Measurements from ENCODE around the gene LMO1. TPM values are rescaled to one million over a fixed set of nuclear protein-coding genes. Genes with fewer than 3 reads are reported as not detected.

Gene LMO1
- total RNA-seq, 2 donors from 2014 or later = not detected

DNA sequence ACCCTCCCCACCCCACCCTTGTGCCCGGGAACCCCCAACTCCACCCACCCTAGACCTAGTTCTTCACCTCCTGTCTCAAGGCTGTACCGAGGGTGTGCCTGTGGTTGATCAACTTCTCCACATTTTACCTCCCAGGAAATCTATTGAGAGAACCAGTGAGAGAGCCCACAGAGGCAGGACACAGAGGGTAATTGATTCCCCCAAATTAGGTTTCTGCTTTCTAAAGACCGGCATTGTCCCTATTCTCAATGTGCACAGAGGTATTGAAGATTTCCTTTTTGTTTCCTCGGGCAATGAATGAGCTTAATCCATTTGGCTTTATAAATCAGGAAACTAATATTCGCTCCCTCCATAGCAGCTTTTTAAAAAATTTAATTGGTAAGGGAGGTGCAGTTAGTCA, 6.0 kb upstream of the LMO1 start:
- peaks cover 7% of the 10 kb centered on the region for H3K27me3 ChIP-seq (replicated peaks; ENCODE audit: insufficient read depth)

DNA sequence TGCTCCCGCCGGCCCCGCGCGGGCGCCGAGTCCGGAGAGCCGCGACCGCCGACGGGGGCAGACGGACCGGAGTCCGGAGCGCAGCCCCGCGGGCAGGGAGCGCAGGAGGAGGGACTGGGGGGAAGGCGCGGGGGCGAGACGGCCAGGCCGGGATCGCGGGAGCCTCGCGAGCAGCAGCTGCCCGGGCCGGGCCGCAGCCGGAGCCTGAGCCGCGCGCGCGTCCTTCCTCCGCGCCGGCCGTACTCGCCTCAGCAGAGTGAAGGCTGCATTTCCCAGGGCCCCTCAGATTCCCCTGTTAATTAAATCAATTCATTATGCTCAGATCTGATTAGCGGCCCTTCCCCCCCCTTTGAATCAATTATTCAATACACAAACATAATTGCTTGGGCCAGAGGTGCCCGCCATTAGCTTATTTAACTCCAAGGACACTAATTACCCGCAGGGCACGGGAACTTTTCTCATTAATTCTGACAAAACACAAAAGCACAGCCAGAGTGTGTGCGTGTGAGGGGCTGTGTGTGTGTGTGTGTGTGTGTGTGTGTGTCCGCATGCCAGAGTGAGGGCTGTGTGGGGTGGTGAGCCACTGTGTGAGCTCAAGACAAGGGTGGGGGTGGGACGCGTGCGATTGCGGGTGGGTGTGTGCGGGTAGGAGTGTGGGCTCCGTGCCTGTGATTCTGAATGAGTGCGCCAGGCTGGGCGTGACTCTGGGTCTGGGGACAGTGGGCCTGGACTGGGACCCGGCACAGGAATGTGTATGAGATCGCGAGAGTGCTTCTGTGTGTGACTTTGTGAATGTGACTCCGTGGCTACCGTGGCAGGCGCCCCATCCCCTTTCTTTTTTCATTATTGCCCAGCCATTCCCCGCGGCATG, 5.1 kb upstream of the LMO1 start:
- no peaks in the 10 kb centered on the region for H3K36me3 ChIP-seq
- WGBS = 14% methylated on average over 54 of the region's 65 CpGs
- DNase-seq (ENCODE audit: low spot score) = no peak
- TF ChIP-seq POLR2AphosphoS5 (IDR thresholded peaks at IDR 0.05) (no peak), POLR2A (IDR thresholded peaks at IDR 0.05) (no peak)
- TF ChIP-seq, protein P1, sequence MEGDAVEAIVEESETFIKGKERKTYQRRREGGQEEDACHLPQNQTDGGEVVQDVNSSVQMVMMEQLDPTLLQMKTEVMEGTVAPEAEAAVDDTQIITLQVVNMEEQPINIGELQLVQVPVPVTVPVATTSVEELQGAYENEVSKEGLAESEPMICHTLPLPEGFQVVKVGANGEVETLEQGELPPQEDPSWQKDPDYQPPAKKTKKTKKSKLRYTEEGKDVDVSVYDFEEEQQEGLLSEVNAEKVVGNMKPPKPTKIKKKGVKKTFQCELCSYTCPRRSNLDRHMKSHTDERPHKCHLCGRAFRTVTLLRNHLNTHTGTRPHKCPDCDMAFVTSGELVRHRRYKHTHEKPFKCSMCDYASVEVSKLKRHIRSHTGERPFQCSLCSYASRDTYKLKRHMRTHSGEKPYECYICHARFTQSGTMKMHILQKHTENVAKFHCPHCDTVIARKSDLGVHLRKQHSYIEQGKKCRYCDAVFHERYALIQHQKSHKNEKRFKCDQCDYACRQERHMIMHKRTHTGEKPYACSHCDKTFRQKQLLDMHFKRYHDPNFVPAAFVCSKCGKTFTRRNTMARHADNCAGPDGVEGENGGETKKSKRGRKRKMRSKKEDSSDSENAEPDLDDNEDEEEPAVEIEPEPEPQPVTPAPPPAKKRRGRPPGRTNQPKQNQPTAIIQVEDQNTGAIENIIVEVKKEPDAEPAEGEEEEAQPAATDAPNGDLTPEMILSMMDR (IDR thresholded peaks at IDR 0.05) = no peak
- no peaks in the 10 kb centered on the region for H3K9me3 ChIP-seq
- intact Hi-C loops (cut with DNase I) = no loop called here
- peaks cover 7% of the 10 kb centered on the region for H3K27me3 ChIP-seq (replicated peaks; ENCODE audit: insufficient read depth)
- no peak overlapping the region for H3K27ac ChIP-seq
- H3K4me3 ChIP-seq = peak overlapping the region; percentile 25 to 39
- no peaks in the 10 kb centered on the region for H3K4me1 ChIP-seq (replicated peaks)

More for the DNA sequence above, 6.0 kb upstream of the LMO1 start:
- intact Hi-C loops (cut with DNase I) = no loop called here
- Histone ChIP-seq H3K9me3 (no peaks in the 10 kb centered on the region), H3K27ac (no peak overlapping the region), H3K36me3 (no peaks in the 10 kb centered on the region), H3K4me3 (no peak overlapping the region), H3K4me1 (replicated peaks) (no peaks in the 10 kb centered on the region)
- TF ChIP-seq POLR2A (IDR thresholded peaks at IDR 0.05) (no peak), POLR2AphosphoS5 (IDR thresholded peaks at IDR 0.05) (no peak)
- TF ChIP-seq, protein P1 (IDR thresholded peaks at IDR 0.05) = no peak
- no peak for DNase-seq (ENCODE audit: low spot score)
- 83% methylated on average over 5 of the region's 5 CpGs for WGBS

DNA sequence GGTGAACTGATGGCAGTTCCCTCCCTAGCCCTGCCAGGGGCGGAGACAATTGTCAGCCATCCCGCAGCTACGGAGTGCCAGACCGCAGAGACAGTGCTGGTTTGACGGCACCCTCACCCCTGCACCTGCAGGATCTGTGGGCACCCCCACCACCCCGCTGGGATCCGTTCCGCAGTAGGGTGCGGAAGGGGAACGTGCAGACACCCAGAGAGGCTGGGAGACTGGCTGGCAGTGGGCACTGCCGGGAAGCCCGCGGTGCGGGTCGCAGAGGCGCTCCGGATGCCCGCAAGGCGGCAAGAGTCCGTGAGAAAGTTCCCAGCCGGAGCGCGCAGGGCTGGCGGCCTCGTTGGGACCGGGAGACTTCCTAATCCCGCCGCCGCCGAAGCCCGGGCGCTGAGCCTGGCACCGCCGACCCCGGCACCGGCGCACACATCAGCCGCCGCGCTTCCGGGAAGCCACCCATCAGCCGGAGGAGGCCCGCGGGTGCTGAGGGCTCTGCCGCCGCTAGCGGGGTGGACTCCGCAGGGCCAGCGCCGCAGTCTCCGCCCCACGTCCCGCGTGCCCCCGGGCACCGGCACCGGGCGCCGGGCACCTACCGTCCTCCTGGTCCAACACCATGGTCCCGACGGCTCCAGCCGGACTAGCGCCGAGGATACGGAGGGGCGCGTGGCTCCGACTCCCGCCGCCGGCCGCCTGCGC, 4.3 kb upstream of the LMO1 start:
- intact Hi-C loops (cut with DNase I) = no loop called here
- H3K36me3 ChIP-seq = no peaks in the 10 kb centered on the region
- peaks cover 7% of the 10 kb centered on the region for H3K27me3 ChIP-seq (replicated peaks; ENCODE audit: insufficient read depth)
- 7% methylated on average over 29 of the region's 74 CpGs for WGBS
- H3K27ac ChIP-seq = no peak overlapping the region
- no peaks in the 10 kb centered on the region for H3K9me3 ChIP-seq
- DNase-seq (ENCODE audit: low spot score) = no peak
- H3K4me1 ChIP-seq (replicated peaks) = no peaks in the 10 kb centered on the region
- no peak for TF ChIP-seq POLR2A (IDR thresholded peaks at IDR 0.05)
- TF ChIP-seq, protein P1 (IDR thresholded peaks at IDR 0.05) = no peak
- TF ChIP-seq POLR2AphosphoS5 (IDR thresholded peaks at IDR 0.05) = no peak
- peak overlapping the region; percentile 25 to 39 for H3K4me3 ChIP-seq

DNA sequence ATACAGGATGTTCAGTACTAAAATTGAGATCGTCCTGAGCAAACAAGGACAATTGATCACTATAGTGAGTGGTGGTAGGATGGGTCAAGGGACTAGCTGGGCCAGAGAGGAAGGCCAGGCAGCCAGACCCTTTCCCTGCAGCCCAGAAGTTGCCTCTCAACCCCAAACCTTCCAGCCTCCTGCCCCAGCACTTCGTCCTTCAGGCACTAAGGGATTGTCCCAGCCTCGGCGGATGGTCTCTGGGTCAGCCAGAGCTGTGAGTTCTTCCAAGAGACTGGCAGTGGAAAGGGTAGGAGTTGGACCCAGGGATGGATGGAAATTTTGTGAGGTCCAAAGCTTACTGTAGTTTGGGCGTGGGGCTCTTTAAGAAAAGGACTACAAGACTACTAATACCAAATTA, 3.6 kb upstream of the LMO1 start:
- H3K4me3 ChIP-seq = no peak overlapping the region
- 91% methylated on average over 5 of the region's 5 CpGs for WGBS
- H3K9me3 ChIP-seq = no peaks in the 10 kb centered on the region
- no peaks in the 10 kb centered on the region for H3K4me1 ChIP-seq (replicated peaks)
- H3K27ac ChIP-seq = no peak overlapping the region
- H3K36me3 ChIP-seq = no peaks in the 10 kb centered on the region
- intact Hi-C loops (cut with DNase I) = no loop called here
- H3K27me3 ChIP-seq (replicated peaks; ENCODE audit: insufficient read depth) = peaks cover 7% of the 10 kb centered on the region
- TF ChIP-seq POLR2AphosphoS5 (IDR thresholded peaks at IDR 0.05) (no peak), POLR2A (IDR thresholded peaks at IDR 0.05) (no peak)
- TF ChIP-seq, protein P1 (IDR thresholded peaks at IDR 0.05) = no peak
- no peak for DNase-seq (ENCODE audit: low spot score)

All from prostate gland (tissue), 2 donors.